ENCODE results near the gene DPP6. TPM values are rescaled to one million over a fixed set of nuclear protein-coding genes. Genes with fewer than 3 reads are reported as not detected.

DPP6 gene
- total and polyA plus RNA-seq, 4 experiments from 2014 or later = not detected

DNA sequence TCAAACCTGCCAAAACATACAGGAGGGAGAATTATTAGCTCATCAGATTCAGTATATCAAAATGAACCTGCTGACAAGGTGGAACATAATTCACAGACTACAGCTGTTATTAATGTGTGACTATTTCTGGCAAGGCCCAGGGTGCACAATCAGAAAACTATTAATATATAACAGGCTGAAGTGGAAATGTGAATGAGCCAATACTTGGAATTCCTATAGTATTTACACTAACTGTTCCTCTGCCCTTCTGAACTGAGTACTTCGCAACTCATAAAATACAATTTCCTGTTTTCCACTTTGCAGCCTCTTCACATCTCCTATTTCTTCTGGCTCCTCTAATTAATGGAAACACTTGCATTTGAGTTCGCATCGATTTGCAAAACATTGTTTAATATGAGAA is 330.8 kb downstream of the DPP6 start:
- H3K4me1 ChIP-seq (ENCODE audit: insufficient read depth, low read length) = no peaks in the 10 kb centered on the region
- ChIA-PET POLR2A (ENCODE audit: partially characterized antibody) (no interaction called here), CTCF (ENCODE audit: partially characterized antibody) (no interaction called here)
- Mint-ChIP-seq H3K4me3 (no peak overlapping the region), H3K36me3 (no peaks in the 10 kb centered on the region), H3K9me3 (peaks cover 3 to 13% (median 6%) of the 10 kb centered on the region in 8 donors), H3K27ac (no peak overlapping the region), H3K4me1 (no peaks in the 10 kb centered on the region), H3K27me3 (no peaks in the 10 kb centered on the region)
- no peaks in the 10 kb centered on the region for H3K9me3 ChIP-seq (ENCODE audit: control insufficient read depth in 1 of 2, low read length in 2 of 2)
- DNase-seq = no peak
- intact Hi-C loops (cut with micrococcal nuclease) = no loop called here
- no peak overlapping the region for H3K4me3 ChIP-seq (ENCODE audit: low read length in 2 of 2)
- H3K27me3 ChIP-seq (ENCODE audit: insufficient read depth, low read length) = no peaks in the 10 kb centered on the region
- H3K36me3 ChIP-seq (ENCODE audit: insufficient read depth, low read length) = no peaks in the 10 kb centered on the region
- H3K27ac ChIP-seq (ENCODE audit: low read depth, low read length) = no peak overlapping the region

DNA sequence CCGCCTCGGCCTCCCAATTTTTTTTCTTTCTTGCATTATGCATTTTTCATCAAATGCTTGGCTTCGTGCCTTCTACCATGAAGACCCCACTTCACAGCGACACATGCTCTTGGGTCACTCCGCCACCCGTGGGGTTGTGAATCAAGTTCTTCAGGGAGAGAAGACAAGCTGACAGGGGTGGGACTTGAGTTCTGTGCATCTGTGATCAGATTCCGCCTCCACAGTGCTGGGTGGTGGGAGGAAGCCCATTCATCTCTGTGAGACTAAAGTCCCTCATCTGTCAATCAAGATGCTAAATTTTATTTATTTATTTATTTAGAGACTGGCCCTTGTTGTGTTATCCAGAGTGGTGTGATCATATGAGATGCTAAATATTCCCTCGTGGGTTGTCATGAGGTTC is 333.0 kb downstream of the DPP6 start:
- H3K27me3 ChIP-seq (ENCODE audit: insufficient read depth, low read length) = no peaks in the 10 kb centered on the region
- no peaks in the 10 kb centered on the region for H3K36me3 ChIP-seq (ENCODE audit: insufficient read depth, low read length)
- Mint-ChIP-seq H3K36me3 (no peaks in the 10 kb centered on the region), H3K27me3 (no peaks in the 10 kb centered on the region), H3K9me3 (peaks cover 3 to 19% (median 8%) of the 10 kb centered on the region in 8 donors), H3K4me3 (no peak overlapping the region), H3K27ac (no peak overlapping the region), H3K4me1 (no peaks in the 10 kb centered on the region)
- H3K4me1 ChIP-seq (ENCODE audit: insufficient read depth, low read length) = no peaks in the 10 kb centered on the region
- no peaks in the 10 kb centered on the region for H3K9me3 ChIP-seq (ENCODE audit: control insufficient read depth in 1 of 2, low read length in 2 of 2)
- CTCF ChIA-PET (ENCODE audit: partially characterized antibody) = no interaction called here
- intact Hi-C loops (cut with micrococcal nuclease) = no loop called here
- H3K4me3 ChIP-seq (ENCODE audit: low read length in 2 of 2) = no peak overlapping the region
- POLR2A ChIA-PET (ENCODE audit: partially characterized antibody) = no interaction called here
- no peak overlapping the region for H3K27ac ChIP-seq (ENCODE audit: low read depth, low read length)
- DNase-seq = no peak

DNA sequence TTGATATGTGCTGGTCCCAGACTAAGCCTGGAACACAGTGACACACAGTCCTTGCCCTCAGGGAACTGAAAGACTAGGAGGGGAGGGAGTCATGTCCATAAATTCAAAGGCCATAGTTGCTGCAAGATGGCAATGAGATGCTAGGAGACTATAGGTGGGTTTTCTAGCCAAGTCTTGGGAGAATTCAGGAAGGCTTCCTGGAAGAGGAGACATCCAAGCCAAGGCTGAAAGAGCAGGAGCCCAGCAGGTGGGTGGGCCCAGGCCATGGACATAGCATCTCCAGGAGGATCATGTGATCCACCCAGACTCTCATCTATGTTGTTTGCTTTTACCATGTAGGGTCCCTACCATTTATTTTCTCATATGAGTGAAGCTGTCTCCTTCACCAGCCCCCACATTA is 335.1 kb downstream of the DPP6 start:
- Histone ChIP-seq H3K27me3 (ENCODE audit: insufficient read depth, low read length) (no peaks in the 10 kb centered on the region), H3K4me3 (ENCODE audit: low read length in 2 of 2) (no peak overlapping the region), H3K4me1 (ENCODE audit: insufficient read depth, low read length) (no peaks in the 10 kb centered on the region), H3K36me3 (ENCODE audit: insufficient read depth, low read length) (no peaks in the 10 kb centered on the region), H3K9me3 (ENCODE audit: control insufficient read depth in 1 of 2, low read length in 2 of 2) (no peaks in the 10 kb centered on the region), H3K27ac (ENCODE audit: low read depth, low read length) (no peak overlapping the region)
- intact Hi-C loops (cut with micrococcal nuclease) = no loop called here
- ChIA-PET POLR2A (ENCODE audit: partially characterized antibody) (no interaction called here), CTCF (ENCODE audit: partially characterized antibody) (no interaction called here)
- no peaks in the 10 kb centered on the region for H3K4me1 Mint-ChIP-seq
- no peak overlapping the region for H3K27ac Mint-ChIP-seq
- peaks cover 2 to 25% (median 10%) of the 10 kb centered on the region in 8 donors for H3K9me3 Mint-ChIP-seq
- no peak overlapping the region for H3K4me3 Mint-ChIP-seq
- H3K27me3 Mint-ChIP-seq = no peaks in the 10 kb centered on the region
- DNase-seq = no peak
- no peaks in the 10 kb centered on the region for H3K36me3 Mint-ChIP-seq

DNA sequence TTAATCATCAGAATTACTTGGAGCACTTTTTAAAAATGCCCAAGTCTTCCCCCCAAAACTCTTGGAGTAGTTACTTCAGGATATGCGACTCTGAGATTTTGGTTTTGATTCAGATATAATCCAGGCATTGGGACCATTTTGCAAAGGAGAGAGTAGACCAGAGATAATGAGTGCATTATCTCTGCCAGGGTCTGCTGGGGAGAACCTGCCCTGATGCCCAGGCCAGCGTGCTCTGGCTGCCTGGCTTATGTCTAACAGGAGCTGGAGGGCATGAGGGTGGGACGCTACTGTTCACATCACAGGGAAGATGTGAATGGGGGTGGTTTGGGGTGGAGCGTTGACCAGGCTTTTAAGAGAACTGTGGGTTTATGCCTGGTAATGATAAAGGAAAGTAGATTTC is 336.2 kb downstream of the DPP6 start:
- H3K27me3 Mint-ChIP-seq = no peaks in the 10 kb centered on the region
- no peak for DNase-seq
- H3K27ac Mint-ChIP-seq = no peak overlapping the region

DNA sequence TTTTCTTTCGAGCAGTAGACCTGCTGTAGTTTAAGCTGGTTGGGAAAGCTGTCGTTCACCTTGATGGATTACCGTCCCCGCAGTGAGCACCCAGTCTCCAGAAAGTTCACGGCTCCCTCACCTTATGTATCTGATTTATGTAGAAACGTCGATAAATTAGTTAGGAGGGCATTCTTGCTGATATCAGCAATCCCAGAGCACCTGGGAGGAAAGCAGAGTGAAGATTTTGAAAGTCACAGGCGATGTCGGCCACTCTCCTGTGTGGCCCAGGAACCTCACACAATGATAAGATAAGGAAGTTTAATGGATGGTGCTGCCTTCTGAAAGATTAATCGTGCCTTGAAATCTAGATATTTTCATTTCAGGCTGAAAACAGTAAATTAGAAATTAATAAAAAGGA is 336.8 kb downstream of the DPP6 start:
- ChIA-PET CTCF (ENCODE audit: partially characterized antibody) (no interaction called here), POLR2A (ENCODE audit: partially characterized antibody) (no interaction called here)
- peaks cover 2 to 22% (median 11%) of the 10 kb centered on the region in 8 donors for H3K9me3 Mint-ChIP-seq
- no peak overlapping the region for H3K27ac ChIP-seq (ENCODE audit: low read depth, low read length)
- H3K4me3 Mint-ChIP-seq = no peak overlapping the region
- intact Hi-C loops (cut with micrococcal nuclease) = no loop called here
- H3K9me3 ChIP-seq (ENCODE audit: control insufficient read depth in 1 of 2, low read length in 2 of 2) = no peaks in the 10 kb centered on the region
- H3K4me3 ChIP-seq (ENCODE audit: low read length in 2 of 2) = no peak overlapping the region
- H3K4me1 Mint-ChIP-seq = no peaks in the 10 kb centered on the region
- H3K27me3 ChIP-seq (ENCODE audit: insufficient read depth, low read length) = no peaks in the 10 kb centered on the region
- H3K36me3 ChIP-seq (ENCODE audit: insufficient read depth, low read length) = no peaks in the 10 kb centered on the region
- no peaks in the 10 kb centered on the region for H3K36me3 Mint-ChIP-seq
- no peaks in the 10 kb centered on the region for H3K27me3 Mint-ChIP-seq
- no peak overlapping the region for H3K27ac Mint-ChIP-seq
- DNase-seq = no peak
- no peaks in the 10 kb centered on the region for H3K4me1 ChIP-seq (ENCODE audit: insufficient read depth, low read length)

More for the DNA sequence above, 336.2 kb downstream of the DPP6 start:
- Mint-ChIP-seq H3K4me1 (no peaks in the 10 kb centered on the region), H3K4me3 (no peak overlapping the region), H3K9me3 (peaks cover 2 to 25% (median 10%) of the 10 kb centered on the region in 8 donors), H3K36me3 (no peaks in the 10 kb centered on the region)
- ChIA-PET CTCF (ENCODE audit: partially characterized antibody) (no interaction called here), POLR2A (ENCODE audit: partially characterized antibody) (no interaction called here)
- no peaks in the 10 kb centered on the region for H3K4me1 ChIP-seq (ENCODE audit: insufficient read depth, low read length)
- H3K36me3 ChIP-seq (ENCODE audit: insufficient read depth, low read length) = no peaks in the 10 kb centered on the region
- H3K27me3 ChIP-seq (ENCODE audit: insufficient read depth, low read length) = no peaks in the 10 kb centered on the region
- H3K4me3 ChIP-seq (ENCODE audit: low read length in 2 of 2) = no peak overlapping the region
- intact Hi-C loops (cut with micrococcal nuclease) = no loop called here
- H3K27ac ChIP-seq (ENCODE audit: low read depth, low read length) = no peak overlapping the region
- no peaks in the 10 kb centered on the region for H3K9me3 ChIP-seq (ENCODE audit: control insufficient read depth in 1 of 2, low read length in 2 of 2)

DNA sequence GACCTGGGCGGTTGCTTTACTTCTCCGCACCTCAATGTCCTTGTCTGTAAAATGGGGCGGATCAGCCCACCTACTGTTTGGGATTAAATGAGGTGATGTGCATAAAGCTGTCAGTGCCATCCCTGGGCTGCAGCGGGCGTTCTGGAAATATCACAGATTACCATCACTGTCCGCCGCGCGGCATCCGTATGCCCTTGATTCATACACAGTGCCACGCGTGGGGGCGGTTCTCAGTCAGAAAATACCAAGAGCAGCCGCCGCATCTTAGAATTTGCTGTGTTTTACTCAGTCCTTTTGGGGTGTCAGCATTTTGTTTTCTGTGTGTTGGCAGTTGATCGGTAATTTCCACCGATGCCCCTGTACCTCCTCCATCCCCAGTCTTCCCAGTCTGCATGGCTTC is 338.8 kb downstream of the DPP6 start:
- H3K4me3 ChIP-seq (ENCODE audit: low read length in 2 of 2) = no peak overlapping the region
- Mint-ChIP-seq H3K27ac (no peak overlapping the region), H3K9me3 (peaks cover 3 to 17% (median 11%) of the 10 kb centered on the region in 8 donors), H3K4me1 (no peaks in the 10 kb centered on the region), H3K36me3 (no peaks in the 10 kb centered on the region), H3K27me3 (no peaks in the 10 kb centered on the region), H3K4me3 (no peak overlapping the region)
- H3K4me1 ChIP-seq (ENCODE audit: insufficient read depth, low read length) = no peaks in the 10 kb centered on the region
- no peak for DNase-seq
- H3K9me3 ChIP-seq (ENCODE audit: control insufficient read depth in 1 of 2, low read length in 2 of 2) = no peaks in the 10 kb centered on the region
- intact Hi-C loops (cut with micrococcal nuclease) = no loop called here
- CTCF ChIA-PET (ENCODE audit: partially characterized antibody) = no interaction called here
- H3K36me3 ChIP-seq (ENCODE audit: insufficient read depth, low read length) = no peaks in the 10 kb centered on the region
- POLR2A ChIA-PET (ENCODE audit: partially characterized antibody) = no interaction called here
- no peaks in the 10 kb centered on the region for H3K27me3 ChIP-seq (ENCODE audit: insufficient read depth, low read length)
- no peak overlapping the region for H3K27ac ChIP-seq (ENCODE audit: low read depth, low read length)

DNA sequence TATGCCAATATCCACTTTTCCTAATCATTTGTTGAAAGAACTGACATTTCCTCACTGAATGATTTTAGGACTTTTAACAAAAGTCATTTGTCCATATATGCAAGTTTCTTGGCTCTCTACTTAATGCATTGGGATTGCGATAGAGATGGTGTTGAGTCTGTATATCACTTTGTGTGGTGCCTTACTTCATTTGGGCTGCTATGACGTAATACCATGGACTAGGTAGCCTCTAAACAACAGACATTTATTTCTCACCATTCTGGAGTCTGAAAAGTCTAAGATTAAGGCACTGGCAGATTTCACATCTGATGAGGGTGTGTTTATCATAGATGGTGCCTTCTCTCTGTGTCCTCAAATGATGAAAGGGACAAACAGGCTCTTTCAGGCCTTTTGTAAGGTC is 342.6 kb downstream of the DPP6 start:
- Mint-ChIP-seq H3K4me3 (no peak overlapping the region), H3K36me3 (no peaks in the 10 kb centered on the region), H3K9me3 (peaks cover 0 to 15% (median 5%) of the 10 kb centered on the region in 8 donors), H3K27me3 (no peaks in the 10 kb centered on the region), H3K4me1 (no peaks in the 10 kb centered on the region), H3K27ac (no peak overlapping the region)
- intact Hi-C loops (cut with micrococcal nuclease) = no loop called here
- Histone ChIP-seq H3K27ac (ENCODE audit: low read depth, low read length) (no peak overlapping the region), H3K4me3 (ENCODE audit: low read length in 2 of 2) (no peak overlapping the region), H3K36me3 (ENCODE audit: insufficient read depth, low read length) (no peaks in the 10 kb centered on the region), H3K9me3 (ENCODE audit: control insufficient read depth in 1 of 2, low read length in 2 of 2) (no peaks in the 10 kb centered on the region), H3K27me3 (ENCODE audit: insufficient read depth, low read length) (no peaks in the 10 kb centered on the region), H3K4me1 (ENCODE audit: insufficient read depth, low read length) (no peaks in the 10 kb centered on the region)
- DNase-seq = no peak
- ChIA-PET CTCF (ENCODE audit: partially characterized antibody) (no interaction called here), POLR2A (ENCODE audit: partially characterized antibody) (no interaction called here)

DNA sequence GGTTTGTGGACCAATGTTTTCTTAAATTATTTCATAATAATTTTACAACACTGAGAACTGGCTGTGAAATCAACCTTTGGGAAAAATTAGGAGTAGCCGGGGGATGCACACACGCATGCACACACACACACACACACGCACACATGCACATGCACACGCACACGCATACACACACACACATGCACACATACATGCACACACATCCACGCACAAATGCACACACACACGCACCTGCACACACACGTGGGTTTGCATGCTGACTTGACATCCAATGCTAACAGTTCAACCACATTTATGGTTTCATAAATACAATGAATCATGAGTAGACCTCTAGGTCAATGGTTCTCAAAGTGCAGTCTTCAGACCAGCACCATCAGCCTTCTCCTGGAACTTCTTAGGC is 354.1 kb downstream of the DPP6 start:
- Histone ChIP-seq H3K9me3 (ENCODE audit: control insufficient read depth in 1 of 2, low read length in 2 of 2) (no peaks in the 10 kb centered on the region), H3K4me1 (ENCODE audit: insufficient read depth, low read length) (no peaks in the 10 kb centered on the region), H3K4me3 (ENCODE audit: low read length in 2 of 2) (no peak overlapping the region), H3K36me3 (ENCODE audit: insufficient read depth, low read length) (no peaks in the 10 kb centered on the region), H3K27me3 (ENCODE audit: insufficient read depth, low read length) (no peaks in the 10 kb centered on the region), H3K27ac (ENCODE audit: low read depth, low read length) (no peak overlapping the region)
- CTCF ChIA-PET (ENCODE audit: partially characterized antibody) = no interaction called here
- no peak overlapping the region for H3K27ac Mint-ChIP-seq
- POLR2A ChIA-PET (ENCODE audit: partially characterized antibody) = no interaction called here
- intact Hi-C loops (cut with micrococcal nuclease) = no loop called here
- no peak for DNase-seq
- no peaks in the 10 kb centered on the region for H3K4me1 Mint-ChIP-seq
- no peak overlapping the region for H3K4me3 Mint-ChIP-seq
- H3K27me3 Mint-ChIP-seq = no peaks in the 10 kb centered on the region
- H3K36me3 Mint-ChIP-seq = no peaks in the 10 kb centered on the region
- peaks cover 0 to 6% (median 1%) of the 10 kb centered on the region in 8 donors for H3K9me3 Mint-ChIP-seq

Measured in CD4-positive, alpha-beta memory T cell (primary cell).